Neural cell (in vitro differentiated cells): ENCODE results near the gene ADGRA1. TPM values are rescaled to one million over a fixed set of nuclear protein-coding genes. Genes with fewer than 3 reads are reported as not detected.

ENCODE experiments used
- polyA plus RNA-seq: library from polyadenylated mRNA; depleted of rRNA; stranded (reverse); fragments of >200 nt; gene quantifications from 2 replicates; pipeline ENCODE4 v1.2.3, GENCODE V29; 2014

The ADGRA1 gene
- polyA plus RNA-seq, 1 donor from 2014 or later = 2.2 TPM

Other genes starting within 250 kb of the ADGRA1 start
- gene CFAP46, start 145.4 kb upstream of the ADGRA1 start, polyA plus RNA-seq = 2.6 and 3.5 TPM in 2 replicates
- 4.3 and 11.8 TPM in 2 replicates for gene KNDC1, start 72.3 kb downstream of the ADGRA1 start, polyA plus RNA-seq
- not detected in 2 replicates for gene UTF1, start 142.3 kb downstream of the ADGRA1 start, polyA plus RNA-seq
- not detected in 2 replicates for gene VENTX, start 149.9 kb downstream of the ADGRA1 start, polyA plus RNA-seq
- 6.4 and 7.2 TPM in 2 replicates for gene ADAM8, start 188.9 kb downstream of the ADGRA1 start, polyA plus RNA-seq
- gene TUBGCP2, start 220.9 kb downstream of the ADGRA1 start, polyA plus RNA-seq = 34.5 and 63.1 TPM in 2 replicates
- 16.8 and 17.6 TPM in 2 replicates for gene ZNF511, start 221.0 kb downstream of the ADGRA1 start, polyA plus RNA-seq
- 3.7 and 6.8 TPM in 2 replicates for gene CALY, start 249.0 kb downstream of the ADGRA1 start, polyA plus RNA-seq